Measurements from ENCODE around the gene ZNF839.
"Not testable (repeated sequence)": the region's sequence is repeated elsewhere in the genome, so short reads cannot be mapped to it uniquely, and the experiment has no call there.

Gene ZNF839

GRCh38 chr14:102319351-102320032 is at the start of gene ZNF839:
TSS of gene ZNF839 (plus strand) at chr14:102319746. CDS start at chr14:102319766, 20 bp downstream.
- DNase-seq (ENCODE audit: low spot score): peak; percentile 85

- DNase-seq (ENCODE audit: low spot score): no peak
Measured at GRCh38 chr14:102272392-102272791, 47.2 kb upstream of the ZNF839 start.

- no peak for DNase-seq (ENCODE audit: low spot score)
Measured at GRCh38 chr14:102275866-102276265, 43.7 kb upstream of the ZNF839 start.

- DNase-seq (ENCODE audit: low spot score): no peak
Measured at GRCh38 chr14:102277874-102278630, 41.5 kb upstream of the ZNF839 start.

GRCh38 chr14:102278631-102278935 is 41.0 kb upstream of the ZNF839 start:
- DNase-seq (ENCODE audit: low spot score): no peak

- DNase-seq (ENCODE audit: low spot score): no peak
Measured at GRCh38 chr14:102279282-102279681, 40.3 kb upstream of the ZNF839 start.

- DNase-seq (ENCODE audit: low spot score): no peak
Measured at GRCh38 chr14:102279688-102280348, 39.7 kb upstream of the ZNF839 start.

GRCh38 chr14:102280376-102280962 is 39.1 kb upstream of the ZNF839 start:
- no peak for DNase-seq (ENCODE audit: low spot score)

- DNase-seq (ENCODE audit: low spot score): no peak
Measured at GRCh38 chr14:102282751-102283465, 36.6 kb upstream of the ZNF839 start.

- DNase-seq (ENCODE audit: low spot score): no peak
Measured at GRCh38 chr14:102283631-102284129, 35.9 kb upstream of the ZNF839 start.

- no peak for DNase-seq (ENCODE audit: low spot score)
Measured at GRCh38 chr14:102285106-102285505, 34.4 kb upstream of the ZNF839 start.

GRCh38 chr14:102288139-102288538 is 31.4 kb upstream of the ZNF839 start:
- no peak for DNase-seq (ENCODE audit: low spot score)

- DNase-seq (ENCODE audit: low spot score): no peak
Measured at GRCh38 chr14:102292441-102292840, 27.1 kb upstream of the ZNF839 start.

GRCh38 chr14:102293781-102294180 is 25.8 kb upstream of the ZNF839 start:
- no peak for DNase-seq (ENCODE audit: low spot score)

GRCh38 chr14:102295270-102295669 is 24.3 kb upstream of the ZNF839 start:
- no peak for DNase-seq (ENCODE audit: low spot score)

- no peak for DNase-seq (ENCODE audit: low spot score)
Measured at GRCh38 chr14:102297436-102298170, 21.9 kb upstream of the ZNF839 start.

GRCh38 chr14:102298303-102299070 is 21.1 kb upstream of the ZNF839 start:
- DNase-seq (ENCODE audit: low spot score): not testable (repeated sequence)

- DNase-seq (ENCODE audit: low spot score): no peak
Measured at GRCh38 chr14:102303664-102304063, 15.9 kb upstream of the ZNF839 start.

- peak; percentile 95 for DNase-seq (ENCODE audit: low spot score)
Measured at GRCh38 chr14:102304611-102305506, 14.7 kb upstream of the ZNF839 start, which contains the start of gene MOK. TSS of gene MOK (minus strand) at chr14:102305164. CDS start at chr14:102304968, 196 bp downstream.

Measured in HuH-7.5 (cell line).